Stomach (tissue), 4 donors: Measurements from ENCODE around the gene FHL2.

Experiments
- EP300 ChIP-seq: sonication (generic); formaldehyde crosslinking; IDR thresholded peaks from one replicate; pipeline ENCODE4 v1.6.1; 2017; ENCODE audit warnings: antibody characterized with exemption
- POLR2A ChIP-seq, 4 donors: fragments of 450-650 bp; IDR thresholded peaks; one replicate each; pipeline ENCODE4 v1.6.1; 2016; ENCODE audit warnings: antibody characterized with exemption in 4 of 4, control low read depth in 2 of 4, mild to moderate bottlenecking in 1 of 4, moderate library complexity in 1 of 4
- TF ChIP-seq, protein P1 (sequence below), 7 experiments: fragments of 450-650 bp in 4 of 7; fragments of 200-600 bp in 3 of 7; sonication (generic) in 3 of 7; IDR thresholded peaks; one replicate each; pipeline ENCODE4 v1.5.1; 2016 to 2019; ENCODE audit warnings: antibody characterized with exemption in 7 of 7, control low read depth in 2 of 7, mild to moderate bottlenecking in 1 of 7

DNA sequence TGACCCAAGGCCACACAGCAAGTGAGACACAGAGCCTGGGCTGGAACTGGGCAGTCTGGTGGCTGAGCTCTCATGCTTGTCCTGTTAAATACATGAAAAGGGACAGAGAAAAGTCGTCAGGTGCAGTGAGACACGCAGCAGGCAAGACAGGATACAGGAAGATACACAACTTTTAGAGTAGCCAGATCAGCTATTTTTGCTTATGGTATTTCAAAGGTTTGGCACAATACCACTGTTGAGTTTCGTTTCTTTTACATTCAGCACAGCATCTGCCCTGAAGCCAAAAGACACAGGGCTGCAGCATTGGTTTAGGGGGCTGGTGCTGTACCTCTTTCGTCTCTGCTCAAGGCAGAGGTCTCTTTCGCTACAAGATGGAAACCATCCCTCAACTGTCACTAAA is 14.0 kb downstream of the FHL2 start:
- TF ChIP-seq, protein P1, sequence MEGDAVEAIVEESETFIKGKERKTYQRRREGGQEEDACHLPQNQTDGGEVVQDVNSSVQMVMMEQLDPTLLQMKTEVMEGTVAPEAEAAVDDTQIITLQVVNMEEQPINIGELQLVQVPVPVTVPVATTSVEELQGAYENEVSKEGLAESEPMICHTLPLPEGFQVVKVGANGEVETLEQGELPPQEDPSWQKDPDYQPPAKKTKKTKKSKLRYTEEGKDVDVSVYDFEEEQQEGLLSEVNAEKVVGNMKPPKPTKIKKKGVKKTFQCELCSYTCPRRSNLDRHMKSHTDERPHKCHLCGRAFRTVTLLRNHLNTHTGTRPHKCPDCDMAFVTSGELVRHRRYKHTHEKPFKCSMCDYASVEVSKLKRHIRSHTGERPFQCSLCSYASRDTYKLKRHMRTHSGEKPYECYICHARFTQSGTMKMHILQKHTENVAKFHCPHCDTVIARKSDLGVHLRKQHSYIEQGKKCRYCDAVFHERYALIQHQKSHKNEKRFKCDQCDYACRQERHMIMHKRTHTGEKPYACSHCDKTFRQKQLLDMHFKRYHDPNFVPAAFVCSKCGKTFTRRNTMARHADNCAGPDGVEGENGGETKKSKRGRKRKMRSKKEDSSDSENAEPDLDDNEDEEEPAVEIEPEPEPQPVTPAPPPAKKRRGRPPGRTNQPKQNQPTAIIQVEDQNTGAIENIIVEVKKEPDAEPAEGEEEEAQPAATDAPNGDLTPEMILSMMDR (IDR thresholded peaks at IDR 0.05), result no peak
- TF ChIP-seq EP300, result no peak
- TF ChIP-seq POLR2A (IDR thresholded peaks at IDR 0.05), result no peak
